ENCODE results near the gene NTM.

Gene NTM

DNA sequence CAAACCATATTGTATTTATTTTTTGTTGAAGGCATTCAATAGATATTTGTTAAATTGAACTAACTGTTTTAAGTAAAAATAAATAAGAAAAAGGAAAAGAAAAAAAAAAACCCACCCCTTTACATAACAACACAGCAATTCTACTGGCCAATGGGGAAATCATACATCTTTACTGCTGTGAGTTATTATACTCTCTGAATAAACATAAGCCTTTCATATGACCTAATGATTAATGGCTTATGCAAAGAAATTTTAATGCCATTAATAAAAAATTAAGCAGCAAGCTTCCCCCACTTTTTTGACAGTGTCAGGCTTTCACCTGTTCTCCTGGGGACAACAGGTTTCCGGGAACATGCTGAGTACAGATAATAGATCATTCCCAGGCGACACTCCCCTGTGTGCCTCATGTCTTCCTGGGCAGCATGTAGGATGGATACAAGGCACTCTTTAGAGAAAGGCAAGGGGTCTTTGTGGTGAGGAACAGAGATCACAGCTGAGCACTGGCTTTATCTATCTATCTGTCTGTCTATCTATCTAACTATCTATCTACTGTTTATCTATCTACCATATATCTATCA is 676.0 kb downstream of the NTM start:
- Histone ChIP-seq H3K36me3 (no peaks in the 10 kb centered on the region), H3K4me3 (ENCODE audit: low read depth, low read length) (no peak overlapping the region), H3K27ac (no peak overlapping the region), H3K9me3 (ENCODE audit: severe bottlenecking) (no peaks in the 10 kb centered on the region), H3K27me3 (ENCODE audit: insufficient read depth, low read depth, severe bottlenecking) (no peaks in the 10 kb centered on the region)
- DNase-seq, result no peak
- TF ChIP-seq, protein P1, sequence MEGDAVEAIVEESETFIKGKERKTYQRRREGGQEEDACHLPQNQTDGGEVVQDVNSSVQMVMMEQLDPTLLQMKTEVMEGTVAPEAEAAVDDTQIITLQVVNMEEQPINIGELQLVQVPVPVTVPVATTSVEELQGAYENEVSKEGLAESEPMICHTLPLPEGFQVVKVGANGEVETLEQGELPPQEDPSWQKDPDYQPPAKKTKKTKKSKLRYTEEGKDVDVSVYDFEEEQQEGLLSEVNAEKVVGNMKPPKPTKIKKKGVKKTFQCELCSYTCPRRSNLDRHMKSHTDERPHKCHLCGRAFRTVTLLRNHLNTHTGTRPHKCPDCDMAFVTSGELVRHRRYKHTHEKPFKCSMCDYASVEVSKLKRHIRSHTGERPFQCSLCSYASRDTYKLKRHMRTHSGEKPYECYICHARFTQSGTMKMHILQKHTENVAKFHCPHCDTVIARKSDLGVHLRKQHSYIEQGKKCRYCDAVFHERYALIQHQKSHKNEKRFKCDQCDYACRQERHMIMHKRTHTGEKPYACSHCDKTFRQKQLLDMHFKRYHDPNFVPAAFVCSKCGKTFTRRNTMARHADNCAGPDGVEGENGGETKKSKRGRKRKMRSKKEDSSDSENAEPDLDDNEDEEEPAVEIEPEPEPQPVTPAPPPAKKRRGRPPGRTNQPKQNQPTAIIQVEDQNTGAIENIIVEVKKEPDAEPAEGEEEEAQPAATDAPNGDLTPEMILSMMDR (IDR thresholded peaks at IDR 0.05; ENCODE audit: low read depth, low read length), result no peak

- H3K27ac ChIP-seq, result no peak overlapping the region
- no peak for DNase-seq
Observed at GRCh38 chr11:132047167-132047566, 676.8 kb downstream of the NTM start.

GRCh38 chr11:132048040-132048439 is 677.6 kb downstream of the NTM start:
- no peaks in the 10 kb centered on the region for H3K27me3 ChIP-seq (ENCODE audit: insufficient read depth, low read depth, severe bottlenecking)
- no peaks in the 10 kb centered on the region for H3K36me3 ChIP-seq
- no peak for DNase-seq
- H3K4me3 ChIP-seq (ENCODE audit: low read depth, low read length), result no peak overlapping the region
- no peak overlapping the region for H3K27ac ChIP-seq
- no peaks in the 10 kb centered on the region for H3K9me3 ChIP-seq (ENCODE audit: severe bottlenecking)
- TF ChIP-seq, protein P1 (IDR thresholded peaks at IDR 0.05; ENCODE audit: low read depth, low read length), result no peak

More at GRCh38 chr11:132047167-132047566, 676.8 kb downstream of the NTM start:
- no peaks in the 10 kb centered on the region for H3K9me3 ChIP-seq (ENCODE audit: severe bottlenecking)
- no peaks in the 10 kb centered on the region for H3K27me3 ChIP-seq (ENCODE audit: insufficient read depth, low read depth, severe bottlenecking)
- H3K36me3 ChIP-seq, result no peaks in the 10 kb centered on the region
- H3K4me3 ChIP-seq (ENCODE audit: low read depth, low read length), result no peak overlapping the region
- TF ChIP-seq, protein P1 (IDR thresholded peaks at IDR 0.05; ENCODE audit: low read depth, low read length), result no peak

DNA sequence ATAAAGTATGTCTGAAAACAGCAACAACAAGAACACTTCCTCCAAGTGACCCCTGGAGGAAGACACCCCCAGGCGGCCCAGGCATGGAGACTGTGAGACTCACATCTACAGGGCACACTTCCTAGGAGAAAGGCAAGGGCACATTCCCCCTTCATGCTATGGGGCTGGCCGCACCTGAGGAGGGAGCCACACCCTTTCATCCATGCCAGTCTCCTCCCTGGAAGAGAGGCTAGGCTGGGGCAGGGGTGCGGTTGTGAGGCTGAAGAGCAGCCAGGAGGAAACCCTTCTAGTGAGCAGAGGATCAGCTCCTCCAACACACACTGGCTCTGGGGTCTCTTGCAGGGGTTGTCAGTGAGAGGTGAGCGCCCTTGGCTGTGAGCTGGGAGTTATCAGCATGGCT is 678.8 kb downstream of the NTM start:
- Histone ChIP-seq H3K36me3 (no peaks in the 10 kb centered on the region), H3K27ac (no peak overlapping the region), H3K27me3 (ENCODE audit: insufficient read depth, low read depth, severe bottlenecking) (no peaks in the 10 kb centered on the region), H3K9me3 (ENCODE audit: severe bottlenecking) (no peaks in the 10 kb centered on the region), H3K4me3 (ENCODE audit: low read depth, low read length) (no peak overlapping the region)
- TF ChIP-seq, protein P1 (IDR thresholded peaks at IDR 0.05; ENCODE audit: low read depth, low read length), result no peak
- DNase-seq, result no peak

DNA sequence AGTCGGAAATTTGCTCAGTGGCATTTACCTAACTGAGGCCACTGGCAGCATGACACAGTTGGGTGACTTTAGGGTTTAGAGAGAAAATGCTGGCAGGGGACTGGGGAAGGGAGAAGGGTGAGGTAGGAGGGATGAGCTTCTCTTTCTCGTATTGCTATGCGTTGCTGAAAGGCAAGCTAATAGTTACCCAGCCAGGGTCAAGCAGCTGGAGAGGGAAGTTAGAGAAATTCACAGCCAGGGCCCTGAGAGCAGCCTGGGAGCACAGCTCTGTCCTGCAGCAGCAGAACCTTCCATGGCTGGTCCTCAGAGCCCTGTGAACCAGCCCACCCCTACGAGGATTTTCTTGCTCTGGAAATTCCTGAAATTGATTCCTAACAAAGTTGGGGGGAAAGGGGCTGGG is 679.6 kb downstream of the NTM start:
- TF ChIP-seq, protein P1 (IDR thresholded peaks at IDR 0.05; ENCODE audit: low read depth, low read length), result no peak
- Histone ChIP-seq H3K27me3 (ENCODE audit: insufficient read depth, low read depth, severe bottlenecking) (peaks cover 4% of the 10 kb centered on the region), H3K27ac (no peak overlapping the region)

DNA sequence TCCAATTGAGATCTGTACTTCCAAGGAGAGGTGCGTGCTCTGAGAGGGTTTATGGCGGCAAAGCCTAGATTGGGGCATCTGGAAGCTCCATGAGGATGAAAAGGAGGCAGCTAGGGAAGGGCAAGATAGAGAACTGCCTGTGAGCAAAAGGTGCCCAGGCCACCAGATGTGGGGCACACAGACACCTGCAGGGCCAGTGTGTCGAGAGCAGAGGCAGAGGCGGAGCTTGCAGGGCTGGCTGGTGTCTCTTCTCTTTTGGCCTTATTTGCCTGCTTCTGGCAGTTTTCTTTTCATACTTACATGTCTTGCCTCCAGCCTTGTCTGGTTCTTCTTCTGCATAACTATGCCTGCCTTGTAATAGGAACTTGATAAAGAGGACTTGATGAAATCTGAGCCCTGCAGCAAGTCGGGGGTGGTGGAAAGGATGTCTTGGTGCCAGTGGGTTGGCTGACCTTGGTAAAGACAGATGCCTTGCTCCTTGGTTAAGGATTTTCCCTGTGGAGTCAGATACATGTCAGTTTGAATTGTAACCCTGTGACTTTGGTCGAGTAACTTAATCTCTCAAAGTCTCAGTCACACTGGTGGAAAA is 680.3 kb downstream of the NTM start:
- Histone ChIP-seq H3K4me3 (ENCODE audit: low read depth, low read length) (no peak overlapping the region), H3K27me3 (ENCODE audit: insufficient read depth, low read depth, severe bottlenecking) (peaks cover 5% of the 10 kb centered on the region), H3K36me3 (no peaks in the 10 kb centered on the region), H3K27ac (no peak overlapping the region), H3K9me3 (ENCODE audit: severe bottlenecking) (no peaks in the 10 kb centered on the region)
- TF ChIP-seq, protein P1 (IDR thresholded peaks at IDR 0.05; ENCODE audit: low read depth, low read length), result no peak
- DNase-seq, result no peak

More for the DNA sequence above, 679.6 kb downstream of the NTM start:
- Histone ChIP-seq H3K4me3 (ENCODE audit: low read depth, low read length) (no peak overlapping the region), H3K9me3 (ENCODE audit: severe bottlenecking) (no peaks in the 10 kb centered on the region), H3K36me3 (no peaks in the 10 kb centered on the region)
- DNase-seq, result no peak

Data from WERI-Rb-1 (cell line).